Testis (tissue), 2 donors: ENCODE data around the gene ATE1.
"Not testable (repeated sequence)": the region's sequence is repeated elsewhere in the genome, so short reads cannot be mapped to it uniquely, and the experiment has no call there.

Source experiments
- CTCF ChIP-seq, 3 experiments: fragments of 450-650 bp in 2 of 3; fragments of 200-600 bp in 1 of 3; sonication (generic) in 1 of 3; IDR thresholded peaks; one replicate each; pipeline ENCODE4 v1.5.1; 2016 to 2019; ENCODE audit warnings: antibody characterized with exemption in 3 of 3, mild to moderate bottlenecking in 2 of 3, moderate library complexity in 1 of 3
- POLR2A ChIP-seq: fragments of 450-650 bp; IDR thresholded peaks from one replicate; pipeline ENCODE4 v1.6.1; 2017; ENCODE audit warnings: antibody characterized with exemption, mild to moderate bottlenecking, moderate library complexity

- not testable (repeated sequence) for TF ChIP-seq CTCF (IDR thresholded peaks at IDR 0.05); POLR2A
These were observed 228.1 kb downstream of the ATE1 start for GRCh38 chr10:121699703-121700102.
